ENCODE data around the gene SCUBE3.
A peak's percentile ranks its signal among the peaks of the same experiment; 100 is the strongest.

SCUBE3 gene

GRCh38 chr6:35223396-35223795 is 9.6 kb downstream of the SCUBE3 start:
- H3K9me3 ChIP-seq (ENCODE audit: insufficient read depth, low read depth, low read length): no peaks in the 10 kb centered on the region
- no peak overlapping the region for H3K27ac ChIP-seq (ENCODE audit: low read depth, low read length)
- H3K23ac ChIP-seq (ENCODE audit: low read length): no peak overlapping the region
- H3K4me2 ChIP-seq (ENCODE audit: low read length): no peak overlapping the region
- no peak overlapping the region for H2AFZ ChIP-seq (ENCODE audit: insufficient read depth, low read length, poor library complexity)
- H2BK120ac ChIP-seq (ENCODE audit: insufficient read depth, low read length, poor library complexity): no peak overlapping the region
- no peaks in the 10 kb centered on the region for H3K27me3 ChIP-seq (ENCODE audit: insufficient read depth, low read length)
- H3K4me3 ChIP-seq (ENCODE audit: low read depth, low read length): no peak overlapping the region
- H3K14ac ChIP-seq (ENCODE audit: low read length): no peak overlapping the region
- H3K79me2 ChIP-seq (ENCODE audit: control insufficient read depth, insufficient read depth, low read length, poor library complexity): no peaks in the 10 kb centered on the region
- no peak overlapping the region for H3K18ac ChIP-seq (ENCODE audit: low read length)
- H2BK12ac ChIP-seq (ENCODE audit: low read length): no peak overlapping the region
- no peak overlapping the region for H4K91ac ChIP-seq (ENCODE audit: low read depth, low read length)
- no peak overlapping the region for H4K8ac ChIP-seq (ENCODE audit: low read depth, low read length)
- peaks cover 2% of the 10 kb centered on the region for H3K79me1 ChIP-seq (ENCODE audit: low read length)
- H4K12ac ChIP-seq (ENCODE audit: low read depth, low read length): no peak overlapping the region
- H3K4me1 ChIP-seq (ENCODE audit: control insufficient read depth in 1 of 2, insufficient read depth in 2 of 2, low read length in 2 of 2): peaks cover 3% of the 10 kb centered on the region in 2 experiments
- no peak overlapping the region for H2BK5ac ChIP-seq (ENCODE audit: low read depth, low read length, poor library complexity)
- H3K36me3 ChIP-seq (ENCODE audit: control insufficient read depth in 1 of 2, insufficient read depth in 2 of 2, low read length in 2 of 2): peaks cover 0 to under 1% of the 10 kb centered on the region in 2 experiments
- H3K9ac ChIP-seq (ENCODE audit: low read length): no peak overlapping the region
- no peak overlapping the region for H2AK5ac ChIP-seq (ENCODE audit: low read length)
- no CpG with 5 or more reads among the region's 2 CpGs for WGBS (ENCODE audit: extremely low coverage, insufficient coverage, insufficient read length)
- no peak for DNase-seq
- H3K4ac ChIP-seq (ENCODE audit: low read depth, low read length): no peak overlapping the region

GRCh38 chr6:35224720-35225119 is 11.0 kb downstream of the SCUBE3 start:
- no peak overlapping the region for H4K8ac ChIP-seq (ENCODE audit: low read depth, low read length)
- no CpG with 5 or more reads among the region's 4 CpGs for whole genome bisulfite sequencing (ENCODE audit: extremely low coverage, insufficient coverage, insufficient read length)
- no peak overlapping the region for H3K18ac ChIP-seq (ENCODE audit: low read length)
- H3K23ac ChIP-seq (ENCODE audit: low read length): no peak overlapping the region
- no peak overlapping the region for H3K14ac ChIP-seq (ENCODE audit: low read length)
- no peak overlapping the region for H2AFZ ChIP-seq (ENCODE audit: insufficient read depth, low read length, poor library complexity)
- no peaks in the 10 kb centered on the region for H3K79me2 ChIP-seq (ENCODE audit: control insufficient read depth, insufficient read depth, low read length, poor library complexity)
- H3K4me3 ChIP-seq (ENCODE audit: low read depth, low read length): no peak overlapping the region
- H3K79me1 ChIP-seq (ENCODE audit: low read length): no peaks in the 10 kb centered on the region
- H3K27ac ChIP-seq (ENCODE audit: low read depth, low read length): no peak overlapping the region
- no peak overlapping the region for H2BK120ac ChIP-seq (ENCODE audit: insufficient read depth, low read length, poor library complexity)
- H2BK5ac ChIP-seq (ENCODE audit: low read depth, low read length, poor library complexity): no peak overlapping the region
- H3K9ac ChIP-seq (ENCODE audit: low read length): no peak overlapping the region
- H3K27me3 ChIP-seq (ENCODE audit: insufficient read depth, low read length): no peaks in the 10 kb centered on the region
- no peak for DNase-seq
- no peak overlapping the region for H2BK12ac ChIP-seq (ENCODE audit: low read length)
- H2AK5ac ChIP-seq (ENCODE audit: low read length): no peak overlapping the region
- H3K4ac ChIP-seq (ENCODE audit: low read depth, low read length): no peak overlapping the region
- H3K9me3 ChIP-seq (ENCODE audit: insufficient read depth, low read depth, low read length): no peaks in the 10 kb centered on the region
- H3K36me3 ChIP-seq (ENCODE audit: control insufficient read depth in 1 of 2, insufficient read depth in 2 of 2, low read length in 2 of 2): peaks cover 0 to 2% of the 10 kb centered on the region in 2 experiments
- no peaks in the 10 kb centered on the region for H3K4me1 ChIP-seq (ENCODE audit: control insufficient read depth in 1 of 2, insufficient read depth in 2 of 2, low read length in 2 of 2)
- H4K12ac ChIP-seq (ENCODE audit: low read depth, low read length): no peak overlapping the region
- H3K4me2 ChIP-seq (ENCODE audit: low read length): no peak overlapping the region
- no peak overlapping the region for H4K91ac ChIP-seq (ENCODE audit: low read depth, low read length)

- Histone ChIP-seq H3K4me3 (ENCODE audit: low read depth, low read length) (no peak overlapping the region), H3K9ac (ENCODE audit: low read length) (no peak overlapping the region), H3K4me1 (ENCODE audit: control insufficient read depth in 1 of 2, insufficient read depth in 2 of 2, low read length in 2 of 2) (no peaks in the 10 kb centered on the region), H2AK5ac (ENCODE audit: low read length) (no peak overlapping the region), H3K27ac (ENCODE audit: low read depth, low read length) (no peak overlapping the region), H3K36me3 (ENCODE audit: control insufficient read depth in 1 of 2, insufficient read depth in 2 of 2, low read length in 2 of 2) (peaks cover 4 to 7% of the 10 kb centered on the region in 2 experiments), H4K12ac (ENCODE audit: low read depth, low read length) (no peak overlapping the region), H3K79me1 (ENCODE audit: low read length) (no peaks in the 10 kb centered on the region), H3K79me2 (ENCODE audit: control insufficient read depth, insufficient read depth, low read length, poor library complexity) (no peaks in the 10 kb centered on the region), H4K8ac (ENCODE audit: low read depth, low read length) (no peak overlapping the region), H2BK5ac (ENCODE audit: low read depth, low read length, poor library complexity) (no peak overlapping the region), H3K14ac (ENCODE audit: low read length) (no peak overlapping the region), H4K91ac (ENCODE audit: low read depth, low read length) (no peak overlapping the region), H3K27me3 (ENCODE audit: insufficient read depth, low read length) (no peaks in the 10 kb centered on the region), H3K23ac (ENCODE audit: low read length) (no peak overlapping the region), H3K9me3 (ENCODE audit: insufficient read depth, low read depth, low read length) (no peaks in the 10 kb centered on the region), H2BK120ac (ENCODE audit: insufficient read depth, low read length, poor library complexity) (no peak overlapping the region), H2AFZ (ENCODE audit: insufficient read depth, low read length, poor library complexity) (no peak overlapping the region), H3K4me2 (ENCODE audit: low read length) (no peak overlapping the region), H2BK12ac (ENCODE audit: low read length) (no peak overlapping the region), H3K18ac (ENCODE audit: low read length) (no peak overlapping the region), H3K4ac (ENCODE audit: low read depth, low read length) (no peak overlapping the region)
- no peak for DNase-seq
- no CpG with 5 or more reads among the region's 6 CpGs for WGBS (ENCODE audit: extremely low coverage, insufficient coverage, insufficient read length)
These were observed 14.7 kb downstream of the SCUBE3 start for GRCh38 chr6:35228481-35228880.

- Histone ChIP-seq H3K23ac (ENCODE audit: low read length) (no peak overlapping the region), H2BK120ac (ENCODE audit: insufficient read depth, low read length, poor library complexity) (no peak overlapping the region), H2BK5ac (ENCODE audit: low read depth, low read length, poor library complexity) (no peak overlapping the region), H3K4ac (ENCODE audit: low read depth, low read length) (no peak overlapping the region), H3K4me1 (ENCODE audit: control insufficient read depth in 1 of 2, insufficient read depth in 2 of 2, low read length in 2 of 2) (no peaks in the 10 kb centered on the region), H3K36me3 (ENCODE audit: control insufficient read depth in 1 of 2, insufficient read depth in 2 of 2, low read length in 2 of 2) (peaks cover 4 to 7% of the 10 kb centered on the region in 2 experiments), H3K4me2 (ENCODE audit: low read length) (no peak overlapping the region), H3K18ac (ENCODE audit: low read length) (no peak overlapping the region), H3K14ac (ENCODE audit: low read length) (no peak overlapping the region), H4K91ac (ENCODE audit: low read depth, low read length) (no peak overlapping the region), H3K9ac (ENCODE audit: low read length) (no peak overlapping the region), H3K4me3 (ENCODE audit: low read depth, low read length) (no peak overlapping the region), H3K27ac (ENCODE audit: low read depth, low read length) (no peak overlapping the region), H3K9me3 (ENCODE audit: insufficient read depth, low read depth, low read length) (no peaks in the 10 kb centered on the region), H4K8ac (ENCODE audit: low read depth, low read length) (no peak overlapping the region), H3K79me1 (ENCODE audit: low read length) (no peaks in the 10 kb centered on the region), H2AK5ac (ENCODE audit: low read length) (no peak overlapping the region), H3K27me3 (ENCODE audit: insufficient read depth, low read length) (no peaks in the 10 kb centered on the region), H2AFZ (ENCODE audit: insufficient read depth, low read length, poor library complexity) (no peak overlapping the region), H3K79me2 (ENCODE audit: control insufficient read depth, insufficient read depth, low read length, poor library complexity) (no peaks in the 10 kb centered on the region), H4K12ac (ENCODE audit: low read depth, low read length) (no peak overlapping the region), H2BK12ac (ENCODE audit: low read length) (no peak overlapping the region)
- DNase-seq: peak in 1 of 2 donors; percentile 62
- no CpG with 5 or more reads among the region's 5 CpGs for WGBS (ENCODE audit: extremely low coverage, insufficient coverage, insufficient read length)
These were observed 15.5 kb downstream of the SCUBE3 start for GRCh38 chr6:35229304-35229703.

All from trophoblast cell (in vitro differentiated cells and primary cell).